Lower leg skin (tissue), 3 donors: Measurements from ENCODE around the gene CRELD1.
"Not testable (repeated sequence)": the region's sequence is repeated elsewhere in the genome, so short reads cannot be mapped to it uniquely, and the experiment has no call there.

ENCODE experiments used
- CTCF ChIP-seq, 3 donors: fragments of 450-650 bp; IDR thresholded peaks; one replicate each; pipeline ENCODE4 v1.5.1; 2016; ENCODE audit warnings: antibody characterized with exemption in 3 of 3, mild to moderate bottlenecking in 3 of 3, moderate library complexity in 2 of 3
- POLR2A ChIP-seq, 2 donors: fragments of 450-650 bp; IDR thresholded peaks; one replicate each; pipeline ENCODE4 v1.6.1; 2016 to 2017; ENCODE audit warnings: antibody characterized with exemption in 2 of 2, mild to moderate bottlenecking in 1 of 2, moderate library complexity in 1 of 2

- not testable (repeated sequence) for TF ChIP-seq CTCF, POLR2A (IDR thresholded peaks at IDR 0.05)
Measured at GRCh38 chr3:9900965-9901415, 32.6 kb upstream of the CRELD1 start.
